SK-N-SH (cell line): Measurements from ENCODE around the gene MNX1. TPM values are rescaled to one million over a fixed set of nuclear protein-coding genes. Genes with fewer than 3 reads are reported as not detected.

ENCODE experiments used
- CTCF ChIA-PET: fragments of 300-600, 350-600 bp; formaldehyde crosslinking; extraction: SDS; loops from one replicate; lab custom pipeline; 2021; lab: Yijun Ruan, JAX
- POLR2A ChIA-PET: fragments of 350-600 bp; sonication (Branson Sonifier 250); formaldehyde crosslinking; extraction: SDS; loops from one replicate; lab custom pipeline; 2020; ENCODE audit warnings: antibody characterized with exemption, inconsistent platforms; lab: Yijun Ruan, JAX
- DNase-seq: peaks from one replicate; pipeline ENCODE4 v3.0.0; 2012
- H2AFZ ChIP-seq: fragments of 200-600 bp; sonication (generic); 2 replicates; pipeline ENCODE4 v1.8.1; 2016; ENCODE audit warnings: antibody characterized with exemption, mild to moderate bottlenecking, low read depth
- H3F3A ChIP-seq: fragments of 200-600 bp; sonication (generic); replicated peaks from 2 replicates; pipeline ENCODE3; 2016; ENCODE audit warnings: antibody characterized with exemption, mild to moderate bottlenecking; ENCODE audit not compliant: insufficient read depth
- H3K27ac ChIP-seq, 2 experiments: fragments of 200-500 bp in 1 of 2; fragments of 200-600 bp in 1 of 2; sonication (Bioruptor generic) in 1 of 2; sonication (generic), shearing (Covaris generic) in 1 of 2; 2 replicates each; pipeline versions ENCODE4 v1.5.1 to v1.6.1; 2014 to 2016; ENCODE audit warnings: low read depth in 2 of 2, inconsistent platforms in 1 of 2, low read length in 1 of 2, mild to moderate bottlenecking in 1 of 2, mixed read lengths in 1 of 2
- H3K27me3 ChIP-seq: fragments of 200-600 bp; sonication (generic), shearing (Covaris generic); 2 replicates; pipeline ENCODE4 v1.6.1; 2016; ENCODE audit warnings: mixed run types; ENCODE audit not compliant: insufficient read depth
- H3K36me3 ChIP-seq, 2 experiments: fragments of 200-500 bp in 1 of 2; fragments of 200-600 bp in 1 of 2; sonication (Bioruptor generic) in 1 of 2; sonication (generic) in 1 of 2; replicated peaks in 1 of 2; 2 replicates each; pipeline versions ENCODE3 to v1.5.1; 2014 to 2016; ENCODE audit warnings: low read length in 1 of 2, mild to moderate bottlenecking in 1 of 2; ENCODE audit not compliant: insufficient read depth in 2 of 2, control insufficient read depth in 1 of 2
- H3K4me1 ChIP-seq, 2 experiments: fragments of 200-500 bp in 1 of 2; fragments of 200-600 bp in 1 of 2; sonication (Bioruptor generic) in 1 of 2; sonication (generic), shearing (Covaris generic) in 1 of 2; 2 replicates each; pipeline versions ENCODE4 v1.5.1 to v1.6.1; 2014 to 2016; ENCODE audit warnings: low read depth in 1 of 2, low read length in 1 of 2, mixed run types in 1 of 2; ENCODE audit not compliant: insufficient read depth in 2 of 2, control insufficient read depth in 1 of 2
- H3K4me2 ChIP-seq: fragments of 200-600 bp; sonication (generic), shearing (Covaris generic); 2 replicates; pipeline ENCODE4 v1.6.1; 2017; ENCODE audit warnings: mixed run types
- H3K4me3 ChIP-seq, 2 experiments: fragments of 200-500 bp in 1 of 2; fragments of 200-600 bp in 1 of 2; sonication (Bioruptor generic) in 1 of 2; sonication (generic), shearing (Covaris generic) in 1 of 2; 2 replicates each; pipeline versions ENCODE4 v1.5.1 to v1.8.1; 2014 to 2016; ENCODE audit warnings: low read depth in 2 of 2, inconsistent platforms in 1 of 2, low read length in 1 of 2, mild to moderate bottlenecking in 1 of 2, mixed read lengths in 1 of 2, moderate library complexity in 1 of 2
- H3K79me2 ChIP-seq: fragments of 200-600 bp; sonication (generic); 2 replicates; pipeline ENCODE4 v1.8.1; 2017; ENCODE audit warnings: mild to moderate bottlenecking; ENCODE audit not compliant: insufficient read depth
- H3K9ac ChIP-seq: fragments of 200-600 bp; sonication (generic); 2 replicates; pipeline ENCODE4 v1.6.1; 2017; ENCODE audit warnings: mixed run types
- H3K9me2 ChIP-seq: fragments of 200-600 bp; sonication (generic); 2 replicates; pipeline ENCODE4 v1.6.1; 2017; ENCODE audit warnings: mixed run types
- H3K9me3 ChIP-seq: fragments of 200-600 bp; sonication (generic); 2 replicates; pipeline ENCODE4 v1.6.1; 2017; ENCODE audit warnings: mixed run types, mild to moderate bottlenecking, moderate library complexity
- H4K20me1 ChIP-seq: fragments of 200-600 bp; sonication (generic); 2 replicates; pipeline ENCODE4 v1.6.1; 2017; ENCODE audit warnings: mild to moderate bottlenecking, mixed run types; ENCODE audit not compliant: insufficient read depth
- ELF1 ChIP-seq: IDR thresholded peaks from 2 replicates; pipeline ENCODE4 v1.4.0; 2012
- FOSL2 ChIP-seq: IDR thresholded peaks from 2 replicates; pipeline ENCODE4 v1.4.0; 2012; ENCODE audit warnings: low read depth, mild to moderate bottlenecking, moderate library complexity, borderline replicate concordance
- IRF3 ChIP-seq: fragments of 150-350 bp; IDR thresholded peaks from 2 replicates; pipeline ENCODE4 v1.6.1; 2016; ENCODE audit warnings: mild to moderate bottlenecking, low read depth, low read length
- JUND ChIP-seq: IDR thresholded peaks from 2 replicates; pipeline ENCODE4 v1.4.0; 2012
- MAX ChIP-seq: IDR thresholded peaks from 2 replicates; pipeline ENCODE4 v1.4.0; 2012; ENCODE audit warnings: low read depth
- MEF2A ChIP-seq: IDR thresholded peaks from 2 replicates; pipeline ENCODE4 v1.4.0; 2012; ENCODE audit warnings: low read depth, borderline replicate concordance
- MXI1 ChIP-seq: IDR thresholded peaks from 2 replicates; pipeline ENCODE4 v1.6.1; 2012; ENCODE audit warnings: mild to moderate bottlenecking, low read depth, low read length, improper control_type of control experiment
- NFIC ChIP-seq: IDR thresholded peaks from 2 replicates; pipeline ENCODE4 v1.4.0; 2012; ENCODE audit warnings: borderline replicate concordance
- PBX3 ChIP-seq: IDR thresholded peaks from 2 replicates; pipeline ENCODE4; 2012
- RAD21 ChIP-seq: IDR thresholded peaks from 2 replicates; pipeline ENCODE4 v1.6.1; 2012; ENCODE audit warnings: mild to moderate bottlenecking, low read length
- RCOR1 ChIP-seq: fragments of 150-350 bp; IDR thresholded peaks from 2 replicates; pipeline ENCODE4 v1.6.1; 2017; ENCODE audit warnings: antibody characterized with exemption, low read length
- REST ChIP-seq: IDR thresholded peaks from 2 replicates; pipeline ENCODE4 v1.6.1; 2012; ENCODE audit warnings: mild to moderate bottlenecking, low read depth, low read length, moderate library complexity
- SIN3A ChIP-seq: IDR thresholded peaks from 2 replicates; pipeline ENCODE4 v1.6.1; 2012; ENCODE audit warnings: low read depth, mild to moderate bottlenecking, low read length, moderate library complexity, borderline replicate concordance
- SMC3 ChIP-seq: IDR thresholded peaks from 2 replicates; pipeline ENCODE4 v1.6.1; 2012; ENCODE audit warnings: low read depth, low read length, improper control_type of control experiment
- TCF12 ChIP-seq: IDR thresholded peaks from 2 replicates; pipeline ENCODE4 v1.4.0; 2012
- USF1 ChIP-seq: IDR thresholded peaks from 2 replicates; pipeline ENCODE4 v1.4.0; 2012; ENCODE audit warnings: low read depth, borderline replicate concordance
- USF2 ChIP-seq: fragments of 150-350 bp; IDR thresholded peaks from 2 replicates; pipeline ENCODE4 v1.6.1; 2017; ENCODE audit warnings: antibody characterized with exemption, low read length, low read depth, borderline replicate concordance
- WGBS: methylation state at CpG from one replicate; pipeline ENCODE4 v1.1.6; 2017; ENCODE audit warnings: low lambda C conversion rate; 5-methylcytosine and 5-hydroxymethylcytosine counted together
- polyA plus RNA-seq, 3 experiments: library from polyadenylated mRNA; depleted of rRNA; stranded (reverse); fragments of >200 nt; gene quantifications; 2 replicates each; pipeline ENCODE4 v1.2.3, GENCODE V29; 2012

Gene MNX1
- polyA plus RNA-seq, 1 of the 3 experiments (the other 2 are of a cell fraction), result not detected

GRCh38 chr7:157054927-157055326 lies 44.5 kb upstream of the MNX1 start:
- no peaks in the 10 kb centered on the region for H3K4me1 ChIP-seq
- 33% methylated on average over 8 of the region's 9 CpGs for WGBS
- H2AFZ ChIP-seq, result no peak overlapping the region
- CTCF ChIA-PET, result interaction anchor here (0.6 to 1.4 kb wide), 4 partner anchors 27 to 116 kb away, joined by 3 to 4 read pairs (median 3); partner anchors contain the start of gene NOM1
- H3K27ac ChIP-seq, result no peak overlapping the region
- no peak for TF ChIP-seq MEF2A
- TF ChIP-seq RCOR1, result no peak
- no peak for TF ChIP-seq SIN3A
- no peak for TF ChIP-seq IRF3
- no peak for TF ChIP-seq REST
- TF ChIP-seq JUND, result no peak
- no peak for TF ChIP-seq NFIC
- TF ChIP-seq FOSL2, result no peak
- no peak for TF ChIP-seq SMC3
- TF ChIP-seq USF1, result no peak
- TF ChIP-seq USF2, result no peak
- no peak for TF ChIP-seq PBX3
- TF ChIP-seq RAD21, result no peak
- no peak for TF ChIP-seq TCF12
- no peak for TF ChIP-seq ELF1
- TF ChIP-seq MXI1, result no peak
- no peak for TF ChIP-seq MAX
- no peaks in the 10 kb centered on the region for H4K20me1 ChIP-seq
- POLR2A ChIA-PET, result no interaction called here
- no peaks in the 10 kb centered on the region for H3K36me3 ChIP-seq
- no peaks in the 10 kb centered on the region for H3K79me2 ChIP-seq
- DNase-seq, result no peak
- H3K27me3 ChIP-seq, result peaks cover 71% of the 10 kb centered on the region; the same call in 1 of the 2 replicates
- no peak overlapping the region for H3K4me3 ChIP-seq
- no peaks in the 10 kb centered on the region for H3F3A ChIP-seq
- no peaks in the 10 kb centered on the region for H3K9me2 ChIP-seq
- H3K9ac ChIP-seq, result no peak overlapping the region
- H3K9me3 ChIP-seq, result no peaks in the 10 kb centered on the region
- H3K4me2 ChIP-seq, result no peak overlapping the region
